Measurements from ENCODE around the gene HSBP1L1.

Gene HSBP1L1

DNA sequence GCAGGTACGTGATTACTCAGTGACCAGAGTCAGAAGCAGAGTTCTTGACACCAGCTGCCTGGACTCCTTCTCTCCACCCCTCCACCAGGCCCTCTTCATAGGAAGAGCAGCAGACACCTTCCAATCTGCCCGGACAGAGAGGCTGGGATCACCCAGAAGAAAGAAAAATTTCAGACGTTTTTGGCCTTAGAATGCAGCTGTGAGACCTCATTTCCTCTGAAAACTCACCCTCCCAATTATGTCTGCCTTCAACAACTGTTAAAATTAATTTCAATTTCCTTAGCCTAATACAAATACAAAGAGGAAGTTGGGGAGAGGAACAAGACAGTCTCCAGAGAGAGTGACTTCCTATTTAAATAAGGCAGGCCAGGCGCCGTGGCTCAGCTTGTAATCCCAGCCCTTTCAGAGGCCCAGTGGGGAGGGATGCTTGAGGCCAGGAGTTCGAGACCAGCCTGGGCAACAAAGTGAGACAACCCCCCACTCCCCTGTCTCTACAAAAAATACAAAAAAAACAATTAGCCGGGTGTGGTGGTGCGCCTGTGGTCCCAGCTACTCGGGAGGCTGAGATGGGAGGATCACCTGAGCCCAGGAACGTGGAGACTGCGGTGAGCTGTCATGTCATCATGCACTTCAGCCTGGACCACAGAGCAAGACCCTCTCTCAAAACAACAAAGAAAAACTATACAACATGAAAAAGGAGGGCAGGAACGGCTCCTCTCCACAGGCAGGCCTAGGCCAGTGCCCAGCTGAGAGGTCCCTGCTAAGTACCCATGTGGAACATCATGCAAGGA lies 14.6 kb upstream of the HSBP1L1 start:
- TF ChIP-seq, protein P1, sequence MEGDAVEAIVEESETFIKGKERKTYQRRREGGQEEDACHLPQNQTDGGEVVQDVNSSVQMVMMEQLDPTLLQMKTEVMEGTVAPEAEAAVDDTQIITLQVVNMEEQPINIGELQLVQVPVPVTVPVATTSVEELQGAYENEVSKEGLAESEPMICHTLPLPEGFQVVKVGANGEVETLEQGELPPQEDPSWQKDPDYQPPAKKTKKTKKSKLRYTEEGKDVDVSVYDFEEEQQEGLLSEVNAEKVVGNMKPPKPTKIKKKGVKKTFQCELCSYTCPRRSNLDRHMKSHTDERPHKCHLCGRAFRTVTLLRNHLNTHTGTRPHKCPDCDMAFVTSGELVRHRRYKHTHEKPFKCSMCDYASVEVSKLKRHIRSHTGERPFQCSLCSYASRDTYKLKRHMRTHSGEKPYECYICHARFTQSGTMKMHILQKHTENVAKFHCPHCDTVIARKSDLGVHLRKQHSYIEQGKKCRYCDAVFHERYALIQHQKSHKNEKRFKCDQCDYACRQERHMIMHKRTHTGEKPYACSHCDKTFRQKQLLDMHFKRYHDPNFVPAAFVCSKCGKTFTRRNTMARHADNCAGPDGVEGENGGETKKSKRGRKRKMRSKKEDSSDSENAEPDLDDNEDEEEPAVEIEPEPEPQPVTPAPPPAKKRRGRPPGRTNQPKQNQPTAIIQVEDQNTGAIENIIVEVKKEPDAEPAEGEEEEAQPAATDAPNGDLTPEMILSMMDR (IDR thresholded peaks at IDR 0.05) = no peak

- TF ChIP-seq, protein P1 (IDR thresholded peaks at IDR 0.05) = no peak
Measured at GRCh38 chr18:79950515-79951341, 13.7 kb upstream of the HSBP1L1 start.

DNA sequence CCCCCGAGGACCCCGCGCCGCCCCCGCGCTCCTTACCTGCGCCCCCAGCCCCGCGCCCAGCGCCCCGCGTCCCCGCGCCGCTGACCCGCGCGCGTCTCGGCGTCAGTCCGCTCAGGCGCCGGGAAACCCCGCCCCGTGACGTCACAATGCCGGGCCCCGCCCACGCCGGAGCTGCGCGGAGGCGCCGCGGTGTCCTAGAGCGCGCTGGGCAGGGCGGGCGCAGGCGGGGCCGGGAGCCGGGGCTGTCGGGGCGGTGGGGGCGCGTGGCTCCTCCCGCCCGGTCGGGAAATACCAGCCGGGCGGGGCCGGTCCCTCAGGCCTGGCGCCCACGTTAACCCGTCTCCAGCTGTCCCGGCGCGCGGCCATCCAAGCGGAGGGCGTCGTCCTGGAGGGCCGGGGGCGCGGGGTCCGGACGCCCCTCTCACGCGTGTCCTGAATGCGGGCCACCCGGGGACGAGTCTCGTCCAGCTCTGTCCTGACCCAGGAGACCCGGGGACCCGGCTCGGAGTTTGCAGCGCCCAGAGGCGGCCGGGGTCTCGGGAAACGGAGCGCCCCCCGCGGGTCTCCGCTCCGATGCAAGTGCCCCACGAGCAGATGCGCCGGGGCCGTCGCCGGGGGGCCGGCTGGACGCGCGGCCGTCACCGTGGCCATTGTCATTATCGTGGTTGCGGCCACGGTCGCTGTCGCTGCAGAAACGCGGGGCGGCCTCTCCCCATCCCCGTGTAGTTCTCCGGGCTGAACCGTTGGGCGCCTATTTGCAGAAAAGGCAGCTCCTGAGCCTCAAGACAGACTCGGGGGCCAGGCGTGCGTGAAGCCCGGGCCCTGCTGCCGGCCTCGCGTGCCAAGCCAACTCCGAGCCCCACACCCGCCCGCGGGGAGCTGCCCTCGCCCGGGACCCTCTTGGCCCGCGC lies 12.6 kb upstream of the HSBP1L1 start, which contains the start of gene SLC66A2:
Gene SLC66A2 (minus strand): TSS at position 109 of the 911 bp plus-strand sequence. CDS start 727 bp downstream, outside the sequence.
- TF ChIP-seq, protein P1 (IDR thresholded peaks at IDR 0.05) = no peak

GRCh38 chr18:79952456-79952995 lies 11.9 kb upstream of the HSBP1L1 start:
- TF ChIP-seq, protein P1 (IDR thresholded peaks at IDR 0.05) = no peak

DNA sequence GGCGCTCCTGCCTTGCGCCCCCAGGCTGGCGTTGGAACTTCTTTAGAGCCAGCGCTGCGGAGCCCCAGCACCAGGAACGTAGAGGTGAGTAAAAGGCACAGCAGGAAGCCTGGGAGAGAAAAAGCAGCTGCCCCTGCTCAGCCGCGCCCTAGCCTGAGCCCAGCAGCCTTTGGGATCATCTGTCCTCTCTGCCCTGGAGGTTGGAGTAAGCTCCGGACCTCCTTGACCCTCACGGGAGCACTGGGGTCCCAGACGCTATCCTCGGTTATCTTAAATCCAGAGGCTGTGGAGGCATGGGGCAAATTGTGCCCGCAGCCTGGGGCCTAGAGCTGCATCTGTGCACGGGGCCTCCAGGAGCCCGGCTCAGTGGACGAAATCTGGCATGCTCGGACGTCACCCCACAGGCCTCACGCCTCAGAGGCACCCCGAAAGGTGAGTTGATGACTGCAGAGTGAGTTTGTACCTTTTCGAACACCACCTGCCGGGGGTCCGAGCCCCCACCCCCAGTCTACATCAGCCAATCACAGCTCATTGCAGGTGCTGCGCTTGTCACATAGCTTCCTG lies 11.4 kb upstream of the HSBP1L1 start:
- TF ChIP-seq, protein P1 (IDR thresholded peaks at IDR 0.05) = no peak

DNA sequence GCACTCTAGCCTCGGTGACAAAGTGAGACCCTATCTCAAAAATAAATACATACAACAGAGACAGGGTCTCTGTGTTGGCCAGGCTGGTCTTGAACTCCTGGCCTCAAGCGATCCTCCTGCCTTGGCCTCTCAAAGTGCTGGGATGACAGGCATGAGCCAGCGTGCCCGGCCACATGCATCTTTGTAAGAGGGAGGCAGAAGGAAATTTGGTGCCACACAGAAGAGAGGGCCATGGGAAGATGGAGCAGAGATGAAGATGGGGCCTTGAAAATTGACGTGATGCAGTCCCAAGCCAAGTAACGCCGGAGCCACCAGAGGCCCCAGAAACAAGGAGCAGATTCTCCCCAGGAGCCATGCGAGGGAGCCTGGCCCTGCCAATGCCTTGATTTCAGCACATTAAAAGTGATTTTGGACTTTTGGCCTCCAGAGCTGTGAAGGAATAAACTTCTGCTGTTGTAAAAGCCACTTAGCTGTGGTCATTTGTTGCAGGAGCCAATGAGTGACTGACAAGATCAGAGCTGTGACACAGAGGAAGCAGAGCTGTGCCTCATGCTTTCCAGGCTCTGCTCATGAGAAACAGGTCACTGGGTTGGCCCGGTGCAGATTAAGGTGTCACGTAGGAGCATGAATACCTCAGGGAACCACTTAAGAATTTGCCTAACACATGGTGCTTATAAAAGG lies 10.3 kb upstream of the HSBP1L1 start:
- TF ChIP-seq, protein P1 (IDR thresholded peaks at IDR 0.05) = no peak
